Measurements from ENCODE around the gene CEP83.

DNA sequence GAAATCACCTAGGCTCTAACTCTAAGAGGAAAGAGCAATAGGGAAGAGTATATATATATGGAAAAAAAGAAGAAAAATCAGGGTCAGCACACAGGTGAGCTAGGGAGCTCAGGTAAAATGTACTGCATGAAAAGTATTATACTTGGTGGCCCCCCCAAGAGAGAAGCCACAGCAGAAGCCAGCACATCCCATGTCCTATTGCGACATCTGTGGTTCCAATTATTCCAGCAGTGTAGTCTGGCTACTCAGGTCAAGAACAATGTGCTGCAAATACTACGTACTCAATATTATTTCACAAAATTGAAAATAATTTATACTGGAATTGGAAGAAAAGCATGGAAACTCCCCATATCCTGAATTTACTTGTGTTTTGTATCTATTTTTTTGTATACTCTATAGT, 85.5 kb downstream of the CEP83 start:
- TF ChIP-seq, protein P1, sequence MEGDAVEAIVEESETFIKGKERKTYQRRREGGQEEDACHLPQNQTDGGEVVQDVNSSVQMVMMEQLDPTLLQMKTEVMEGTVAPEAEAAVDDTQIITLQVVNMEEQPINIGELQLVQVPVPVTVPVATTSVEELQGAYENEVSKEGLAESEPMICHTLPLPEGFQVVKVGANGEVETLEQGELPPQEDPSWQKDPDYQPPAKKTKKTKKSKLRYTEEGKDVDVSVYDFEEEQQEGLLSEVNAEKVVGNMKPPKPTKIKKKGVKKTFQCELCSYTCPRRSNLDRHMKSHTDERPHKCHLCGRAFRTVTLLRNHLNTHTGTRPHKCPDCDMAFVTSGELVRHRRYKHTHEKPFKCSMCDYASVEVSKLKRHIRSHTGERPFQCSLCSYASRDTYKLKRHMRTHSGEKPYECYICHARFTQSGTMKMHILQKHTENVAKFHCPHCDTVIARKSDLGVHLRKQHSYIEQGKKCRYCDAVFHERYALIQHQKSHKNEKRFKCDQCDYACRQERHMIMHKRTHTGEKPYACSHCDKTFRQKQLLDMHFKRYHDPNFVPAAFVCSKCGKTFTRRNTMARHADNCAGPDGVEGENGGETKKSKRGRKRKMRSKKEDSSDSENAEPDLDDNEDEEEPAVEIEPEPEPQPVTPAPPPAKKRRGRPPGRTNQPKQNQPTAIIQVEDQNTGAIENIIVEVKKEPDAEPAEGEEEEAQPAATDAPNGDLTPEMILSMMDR (IDR thresholded peaks at IDR 0.05; ENCODE audit: low read depth, low read length) = no peak
- TF ChIP-seq EZH2phosphoT487 (IDR thresholded peaks at IDR 0.05; ENCODE audit: low read depth) = no peak
